ENCODE data around the gene PSMD14. TPM values are rescaled to one million over a fixed set of nuclear protein-coding genes. Genes with fewer than 3 reads are reported as not detected.
"Not testable (repeated sequence)": the region's sequence is repeated elsewhere in the genome, so short reads cannot be mapped to it uniquely, and the experiment has no call there.

Gene PSMD14
- total RNA-seq, 2 donors from 2014 or later = 35.6 to 58.6 TPM

- Histone ChIP-seq H3K9me3 (no peaks in the 10 kb centered on the region), H3K4me1 (no peaks in the 10 kb centered on the region), H3K9ac (ENCODE audit: low read depth in 2 of 2, low read length in 2 of 2) (no peak overlapping the region), H3K27me3 (no peaks in the 10 kb centered on the region), H3K36me3 (no peaks in the 10 kb centered on the region), H3K27ac (no peak overlapping the region), H3K4me3 (no peak overlapping the region)
- TF ChIP-seq CTCF (IDR thresholded peaks at IDR 0.05) = no peak
- no peak for DNase-seq
- intact Hi-C loops (cut with DNase I) = no loop called here
These were observed 24.2 kb downstream of the PSMD14 start for GRCh38 chr2:161332371-161332967.

- Histone ChIP-seq H3K36me3 (no peaks in the 10 kb centered on the region), H3K4me1 (no peaks in the 10 kb centered on the region), H3K27ac (no peak overlapping the region), H3K9ac (ENCODE audit: low read depth in 2 of 2, low read length in 2 of 2) (no peak overlapping the region), H3K4me3 (no peak overlapping the region), H3K27me3 (no peaks in the 10 kb centered on the region), H3K9me3 (no peaks in the 10 kb centered on the region)
- DNase-seq = no peak
- intact Hi-C loops (cut with DNase I) = no loop called here
- no peak for TF ChIP-seq CTCF (IDR thresholded peaks at IDR 0.05)
These were observed 27.4 kb downstream of the PSMD14 start for GRCh38 chr2:161335626-161336025.

GRCh38 chr2:161337247-161337646 lies 29.0 kb downstream of the PSMD14 start:
- H3K9me3 ChIP-seq = no peaks in the 10 kb centered on the region
- no peak overlapping the region for H3K9ac ChIP-seq (ENCODE audit: low read depth in 2 of 2, low read length in 2 of 2)
- H3K36me3 ChIP-seq = no peaks in the 10 kb centered on the region
- H3K4me1 ChIP-seq = no peaks in the 10 kb centered on the region
- H3K27ac ChIP-seq = no peak overlapping the region
- no peak for DNase-seq
- TF ChIP-seq CTCF (IDR thresholded peaks at IDR 0.05) = no peak
- intact Hi-C loops (cut with DNase I) = no loop called here
- H3K4me3 ChIP-seq = no peak overlapping the region
- no peaks in the 10 kb centered on the region for H3K27me3 ChIP-seq

GRCh38 chr2:161339532-161339931 lies 31.3 kb downstream of the PSMD14 start:
- H3K9me3 ChIP-seq = not testable (repeated sequence)

GRCh38 chr2:161340930-161341413 lies 32.7 kb downstream of the PSMD14 start:
- H3K9me3 ChIP-seq; H3K36me3 ChIP-seq; H3K27me3 ChIP-seq; H3K4me3 ChIP-seq; H3K27ac ChIP-seq; H3K9ac ChIP-seq (ENCODE audit: low read depth in 2 of 2, low read length in 2 of 2); H3K4me1 ChIP-seq; DNase-seq; intact Hi-C loops (cut with DNase I): not testable (repeated sequence)

More at GRCh38 chr2:161339532-161339931, 31.3 kb downstream of the PSMD14 start:
- intact Hi-C loops (cut with DNase I); H3K27ac ChIP-seq; H3K27me3 ChIP-seq; H3K36me3 ChIP-seq; H3K4me3 ChIP-seq; H3K9ac ChIP-seq (ENCODE audit: low read depth in 2 of 2, low read length in 2 of 2); H3K4me1 ChIP-seq; DNase-seq: not testable (repeated sequence)

- H3K4me1 ChIP-seq = no peaks in the 10 kb centered on the region
- DNase-seq = no peak
- no peak overlapping the region for H3K9ac ChIP-seq (ENCODE audit: low read depth in 2 of 2, low read length in 2 of 2)
- TF ChIP-seq CTCF (IDR thresholded peaks at IDR 0.05) = no peak
- H3K36me3 ChIP-seq = no peaks in the 10 kb centered on the region
- intact Hi-C loops (cut with DNase I) = no loop called here
- no peak overlapping the region for H3K4me3 ChIP-seq
- H3K9me3 ChIP-seq = no peaks in the 10 kb centered on the region
- no peak overlapping the region for H3K27ac ChIP-seq
- no peaks in the 10 kb centered on the region for H3K27me3 ChIP-seq
These were observed 35.0 kb downstream of the PSMD14 start for GRCh38 chr2:161343235-161343634.

All from colonic mucosa (tissue), 4 donors.